CD14-positive monocyte (primary cell): ENCODE data around the gene SYNE1. TPM values are rescaled to one million over a fixed set of nuclear protein-coding genes. Genes with fewer than 3 reads are reported as not detected.

ENCODE experiments used
- DNase-seq, 3 donors: peaks; one replicate each; pipeline ENCODE4 v3.0.0-alpha.2; 2011 to 2022
- H2AFZ ChIP-seq: 2 replicates; pipeline ENCODE4 v1.6.0; 2012; ENCODE audit warnings: mild to moderate bottlenecking, low read depth, low read length, inconsistent platforms; ENCODE audit not compliant: insufficient read depth, poor library complexity, severe bottlenecking
- H3K27ac ChIP-seq, 2 donors: 1 replicate in 1 of 2; 2 replicates in 1 of 2; pipeline ENCODE4 v1.5.1; 2012 to 2013; ENCODE audit warnings: low read length in 2 of 2, control low read depth in 1 of 2, inconsistent platforms in 1 of 2, low read depth in 1 of 2, mild to moderate bottlenecking in 1 of 2
- H3K27me3 ChIP-seq, 2 donors: one replicate each; pipeline versions ENCODE4 v1.6.0 to v1.6.1; 2011 to 2013; ENCODE audit warnings: low read length in 2 of 2; ENCODE audit not compliant: control insufficient read depth in 2 of 2, insufficient read depth in 2 of 2
- H3K36me3 ChIP-seq, 2 donors: replicated peaks in 1 of 2; 1 replicate in 1 of 2; 2 replicates in 1 of 2; pipeline versions ENCODE4 v1.5.1 to v1.6.1; 2012 to 2013; ENCODE audit warnings: low read length in 2 of 2, control low read depth in 1 of 2, inconsistent platforms in 1 of 2, mild to moderate bottlenecking in 1 of 2; ENCODE audit not compliant: insufficient read depth in 2 of 2, control insufficient read depth in 1 of 2
- H3K4me1 ChIP-seq, 2 donors: 1 replicate in 1 of 2; 2 replicates in 1 of 2; pipeline versions ENCODE4 v1.5.1 to v1.6.1; 2012 to 2013; ENCODE audit warnings: low read length in 2 of 2, control low read depth in 1 of 2, inconsistent platforms in 1 of 2, mild to moderate bottlenecking in 1 of 2, moderate library complexity in 1 of 2; ENCODE audit not compliant: insufficient read depth in 2 of 2, control insufficient read depth in 1 of 2
- H3K4me2 ChIP-seq: replicated peaks from 2 replicates; pipeline ENCODE3; 2012; ENCODE audit warnings: low read length, moderate library complexity, mild to moderate bottlenecking; ENCODE audit not compliant: poor library complexity, severe bottlenecking; ENCODE audit errors: extremely low read depth
- H3K4me3 ChIP-seq, 3 experiments: fragments of 200-600 bp in 1 of 3; sonication (generic) in 1 of 3; replicated peaks in 1 of 3; 1 replicate in 2 of 3; 2 replicates in 1 of 3; pipeline ENCODE4 v1.5.1; 2011 to 2013; ENCODE audit warnings: low read length in 3 of 3, mild to moderate bottlenecking in 3 of 3, control low read depth in 2 of 3, low read depth in 2 of 3, inconsistent platforms in 1 of 3, moderate library complexity in 1 of 3
- H3K79me2 ChIP-seq: 2 replicates; pipeline ENCODE4 v1.6.0; 2012; ENCODE audit warnings: mild to moderate bottlenecking, control low read depth, inconsistent platforms, low read length, moderate library complexity; ENCODE audit not compliant: insufficient read depth
- H3K9ac ChIP-seq: 2 replicates; pipeline ENCODE4 v1.6.0; 2017; ENCODE audit warnings: low read length, mild to moderate bottlenecking; ENCODE audit not compliant: insufficient read depth, poor library complexity, severe bottlenecking
- H3K9me3 ChIP-seq, 2 donors: replicated peaks in 1 of 2; 1 replicate in 1 of 2; 2 replicates in 1 of 2; pipeline versions ENCODE4 v1.5.1 to v1.6.1; 2012 to 2013; ENCODE audit warnings: low read length in 2 of 2, control low read depth in 1 of 2; ENCODE audit not compliant: control insufficient read depth in 1 of 2, insufficient read depth in 1 of 2
- H4K20me1 ChIP-seq: 2 replicates; pipeline ENCODE4 v1.6.0; 2012; ENCODE audit warnings: mild to moderate bottlenecking, low read length, control low read depth, moderate library complexity; ENCODE audit not compliant: insufficient read depth
- H3K27ac Mint-ChIP-seq, 7 donors: one replicate each; pipeline ENCODE4 v1.8.0; 2020; ENCODE audit warnings: mild to moderate bottlenecking in 7 of 7, mixed read lengths in 7 of 7, moderate library complexity in 6 of 7, inconsistent platforms in 2 of 7
- H3K27me3 Mint-ChIP-seq, 3 donors: one replicate each; pipeline ENCODE4 v1.8.0; 2021 to 2022; ENCODE audit warnings: low read depth in 3 of 3, mild to moderate bottlenecking in 3 of 3, mixed read lengths in 3 of 3, moderate library complexity in 3 of 3, inconsistent platforms in 1 of 3
- H3K36me3 Mint-ChIP-seq, 2 donors: one replicate each; pipeline ENCODE4 v1.8.0; 2020; ENCODE audit warnings: mixed read lengths in 2 of 2, inconsistent platforms in 1 of 2, mild to moderate bottlenecking in 1 of 2
- H3K4me1 Mint-ChIP-seq: one replicate; pipeline ENCODE4 v1.8.0; 2020; ENCODE audit warnings: mild to moderate bottlenecking, mixed read lengths
- H3K4me3 Mint-ChIP-seq, 2 donors: one replicate each; pipeline ENCODE4 v1.8.0; 2020; ENCODE audit warnings: mild to moderate bottlenecking in 2 of 2, mixed read lengths in 2 of 2, moderate library complexity in 1 of 2
- H3K9me3 Mint-ChIP-seq, 7 donors: one replicate each; pipeline ENCODE4 v1.8.0; 2020 to 2022; ENCODE audit warnings: mixed read lengths in 7 of 7, mild to moderate bottlenecking in 6 of 7, moderate library complexity in 6 of 7, inconsistent platforms in 2 of 7
- CTCF ChIP-seq: fragments of 200-600 bp; IDR thresholded peaks from one replicate; pipeline ENCODE4 v1.8.0; 2022; ENCODE audit warnings: antibody characterized with exemption, mild to moderate bottlenecking
- WGBS: methylation state at CpG from one replicate; pipeline ENCODE4 v1.1.5; 2013; ENCODE audit warnings: missing lambda C conversion rate; ENCODE audit not compliant: insufficient coverage; 5-methylcytosine and 5-hydroxymethylcytosine counted together
- intact Hi-C, 2 donors: fragments of 100-400 bp; cut with micrococcal nuclease; formaldehyde crosslinking; loops; one replicate each; pipeline versions ENCODE4 v1.15.0 to v1.15.1; 2023
- polyA plus RNA-seq, 3 donors: library from polyadenylated mRNA; depleted of rRNA in 1 of 3; unstranded in 2 of 3; stranded (reverse) in 1 of 3; fragments of 300-500 nt in 2 of 3; fragments of >200 nt in 1 of 3; fragmentation: Illumina TruSeq in 2 of 3; gene quantifications; 1 replicate in 2 of 3; 2 replicates in 1 of 3; pipeline ENCODE4 v1.2.3, GENCODE V29; 2012 to 2021

The SYNE1 gene
- polyA plus RNA-seq, 3 donors: 3.7 to 24.5 (median 8.1) TPM

DNA sequence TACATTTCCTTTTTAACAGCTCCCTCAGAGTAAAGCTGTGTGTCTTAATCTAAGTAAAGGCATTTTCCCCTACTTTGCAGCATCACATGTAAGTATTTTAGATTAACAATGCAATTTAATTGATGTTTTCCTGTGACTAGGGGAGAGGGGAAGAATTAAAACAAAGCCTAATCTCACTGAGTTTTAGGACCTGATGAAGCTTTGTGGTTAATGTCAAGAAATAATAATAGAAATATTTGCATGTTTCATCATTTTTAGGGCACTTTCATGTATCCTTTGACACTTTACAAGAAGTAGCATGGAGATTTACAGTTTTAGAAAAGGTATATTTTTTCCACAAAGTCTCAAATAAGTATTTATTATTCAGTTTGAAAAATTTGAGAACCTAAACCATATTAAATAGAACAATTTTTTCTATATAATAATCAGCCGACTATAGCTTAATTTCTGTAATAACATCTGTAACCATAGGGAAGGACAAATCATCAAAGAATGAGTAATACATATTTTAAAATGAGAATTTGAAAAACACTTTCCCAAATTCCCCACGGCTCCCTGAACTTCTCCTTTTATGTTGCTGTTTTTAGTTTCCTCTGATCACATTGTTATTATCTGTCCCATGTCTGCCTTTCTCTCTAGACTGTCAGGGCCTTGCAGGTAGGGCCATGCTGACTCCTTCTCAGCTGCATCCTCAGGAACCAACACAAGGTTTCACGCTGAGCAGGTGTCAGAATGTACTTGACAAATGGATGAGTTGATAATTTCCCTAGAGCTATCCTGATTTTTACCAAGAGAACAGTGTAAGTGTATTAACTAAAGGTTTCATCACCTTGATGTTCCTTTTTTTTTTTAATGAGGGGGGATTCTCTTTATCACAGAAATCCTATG lies 338.1 kb downstream of the SYNE1 start:
- Mint-ChIP-seq H3K36me3 (peaks cover 8 to 18% of the 10 kb centered on the region in 2 donors), H3K27me3 (no peaks in the 10 kb centered on the region), H3K4me1 (peaks cover 22% of the 10 kb centered on the region), H3K4me3 (peak overlapping the region in 1 of 2 donors; percentile 65), H3K9me3 (no peaks in the 10 kb centered on the region), H3K27ac (peak overlapping the region; percentile 21 to 85 (median 72))
- Histone ChIP-seq H2AFZ (no peak overlapping the region), H3K4me1 (peaks cover 14 to 16% of the 10 kb centered on the region in 2 donors), H4K20me1 (no peaks in the 10 kb centered on the region), H3K27ac (peak overlapping the region in 1 of 2 donors; percentile 29), H3K4me2 (no peak overlapping the region), H3K36me3 (peaks cover under 1 to 9% of the 10 kb centered on the region in 2 donors), H3K79me2 (peaks cover 9% of the 10 kb centered on the region), H3K4me3 (no peak overlapping the region), H3K9me3 (no peaks in the 10 kb centered on the region), H3K9ac (no peak overlapping the region), H3K27me3 (no peaks in the 10 kb centered on the region)
- no peak for TF ChIP-seq CTCF
- no CpG with 5 or more reads among the region's 3 CpGs for whole genome bisulfite sequencing
- intact Hi-C loops: no loop called here
- DNase-seq: peak; percentile 20 to 73 (median 21)

DNA sequence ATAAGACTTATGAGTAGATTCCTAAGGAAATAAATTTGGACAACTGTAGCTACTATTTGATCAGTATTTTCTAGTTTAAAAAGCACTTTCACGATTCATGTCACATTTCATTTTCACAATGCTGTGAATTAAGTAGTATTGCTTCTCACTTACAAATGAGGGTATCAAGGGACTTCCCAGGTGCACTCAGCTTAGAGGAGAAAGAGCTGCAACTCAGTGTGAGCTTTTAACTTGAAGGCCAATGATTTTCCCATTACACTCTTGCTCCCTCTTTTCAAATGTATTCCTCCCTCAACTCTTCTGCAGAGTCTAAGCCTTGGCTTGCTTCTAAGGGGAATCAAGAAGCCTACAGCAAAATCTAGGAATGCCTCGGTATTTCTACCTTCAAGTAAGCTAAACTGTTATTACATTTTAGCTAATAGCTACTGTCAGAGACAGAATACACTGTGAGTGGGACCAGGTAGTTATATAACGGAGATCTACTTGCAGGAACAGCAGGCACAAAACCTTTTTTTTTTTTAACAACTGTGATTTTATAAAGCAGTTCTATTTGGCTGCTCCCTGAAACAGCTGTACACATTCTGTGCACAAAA lies 339.0 kb downstream of the SYNE1 start:
- H3K79me2 ChIP-seq: peaks cover 9% of the 10 kb centered on the region
- no peak overlapping the region for H3K4me2 ChIP-seq
- intact Hi-C loops: no loop called here
- H3K4me3 ChIP-seq: no peak overlapping the region
- H3K27me3 ChIP-seq: no peaks in the 10 kb centered on the region
- no peaks in the 10 kb centered on the region for H3K9me3 ChIP-seq
- H2AFZ ChIP-seq: no peak overlapping the region
- no peak overlapping the region for H3K27ac ChIP-seq
- H3K4me1 Mint-ChIP-seq: peaks cover 22% of the 10 kb centered on the region
- no peaks in the 10 kb centered on the region for H3K9me3 Mint-ChIP-seq
- peaks cover 18 to 27% of the 10 kb centered on the region in 2 donors for H3K36me3 Mint-ChIP-seq
- no peak overlapping the region for H3K4me3 Mint-ChIP-seq
- H3K36me3 ChIP-seq: peaks cover 8 to 18% of the 10 kb centered on the region in 2 donors
- no peak for TF ChIP-seq CTCF
- WGBS: no CpG with 5 or more reads among the region's 3 CpGs
- no peaks in the 10 kb centered on the region for H4K20me1 ChIP-seq
- H3K9ac ChIP-seq: no peak overlapping the region
- peaks cover 14 to 16% of the 10 kb centered on the region in 2 donors for H3K4me1 ChIP-seq
- DNase-seq: no peak
- no peak overlapping the region for H3K27ac Mint-ChIP-seq
- no peaks in the 10 kb centered on the region for H3K27me3 Mint-ChIP-seq
